ENCODE results near the gene OXTR. TPM values are rescaled to one million over a fixed set of nuclear protein-coding genes. Genes with fewer than 3 reads are reported as not detected.

OXTR gene
- total RNA-seq, 1 donor from 2014 or later, result 0.53 TPM

- FAIRE-seq, result no peak
- peak; percentile 41 for DNase-seq (ENCODE audit: low read depth)
- TF ChIP-seq CTCF (IDR thresholded peaks at IDR 0.05; ENCODE audit: insufficient read depth, low read length, severe bottlenecking), result no peak
- no peak overlapping the region for H3K4me3 ChIP-seq (ENCODE audit: low read depth, low read length)
- no peaks in the 10 kb centered on the region for H3K36me3 ChIP-seq (ENCODE audit: control insufficient read depth, insufficient read depth, low read length)
- no peaks in the 10 kb centered on the region for H3K27me3 ChIP-seq (ENCODE audit: control insufficient read depth, insufficient read depth, low read length)
Measured at GRCh38 chr3:8802256-8802655, 32.8 kb upstream of the OXTR start.

GRCh38 chr3:8800016-8800415 is 30.6 kb upstream of the OXTR start:
- TF ChIP-seq CTCF (IDR thresholded peaks at IDR 0.05; ENCODE audit: insufficient read depth, low read length, severe bottlenecking), result no peak
- no peak for FAIRE-seq
- no peak for DNase-seq (ENCODE audit: low read depth)
- no peak overlapping the region for H3K4me3 ChIP-seq (ENCODE audit: low read depth, low read length)
- no peaks in the 10 kb centered on the region for H3K27me3 ChIP-seq (ENCODE audit: control insufficient read depth, insufficient read depth, low read length)
- H3K36me3 ChIP-seq (ENCODE audit: control insufficient read depth, insufficient read depth, low read length), result no peaks in the 10 kb centered on the region

- DNase-seq (ENCODE audit: low read depth) (no peak), FAIRE-seq (no peak)
- Histone ChIP-seq H3K27me3 (ENCODE audit: control insufficient read depth, insufficient read depth, low read length) (no peaks in the 10 kb centered on the region), H3K4me3 (ENCODE audit: low read depth, low read length) (no peak overlapping the region), H3K36me3 (ENCODE audit: control insufficient read depth, insufficient read depth, low read length) (no peaks in the 10 kb centered on the region)
- TF ChIP-seq CTCF (IDR thresholded peaks at IDR 0.05; ENCODE audit: insufficient read depth, low read length, severe bottlenecking), result no peak
Measured at GRCh38 chr3:8794247-8794646, 24.8 kb upstream of the OXTR start.

- Histone ChIP-seq H3K27me3 (ENCODE audit: control insufficient read depth, insufficient read depth, low read length) (no peaks in the 10 kb centered on the region), H3K4me3 (ENCODE audit: low read depth, low read length) (no peak overlapping the region), H3K36me3 (ENCODE audit: control insufficient read depth, insufficient read depth, low read length) (no peaks in the 10 kb centered on the region)
- FAIRE-seq (peak; percentile 36), DNase-seq (ENCODE audit: low read depth) (peak; percentile 86)
- TF ChIP-seq CTCF (IDR thresholded peaks at IDR 0.05; ENCODE audit: insufficient read depth, low read length, severe bottlenecking), result no peak
Measured at GRCh38 chr3:8793242-8793641, 23.8 kb upstream of the OXTR start.

- no peak for TF ChIP-seq CTCF (IDR thresholded peaks at IDR 0.05; ENCODE audit: insufficient read depth, low read length, severe bottlenecking)
- Histone ChIP-seq H3K4me3 (ENCODE audit: low read depth, low read length) (no peak overlapping the region), H3K27me3 (ENCODE audit: control insufficient read depth, insufficient read depth, low read length) (no peaks in the 10 kb centered on the region), H3K36me3 (ENCODE audit: control insufficient read depth, insufficient read depth, low read length) (no peaks in the 10 kb centered on the region)
- FAIRE-seq (no peak), DNase-seq (ENCODE audit: low read depth) (no peak)
Measured at GRCh38 chr3:8790529-8790928, 21.1 kb upstream of the OXTR start.

- Histone ChIP-seq H3K4me3 (ENCODE audit: low read depth, low read length) (no peak overlapping the region), H3K36me3 (ENCODE audit: control insufficient read depth, insufficient read depth, low read length) (no peaks in the 10 kb centered on the region), H3K27me3 (ENCODE audit: control insufficient read depth, insufficient read depth, low read length) (no peaks in the 10 kb centered on the region)
- DNase-seq (ENCODE audit: low read depth) (no peak), FAIRE-seq (no peak)
- no peak for TF ChIP-seq CTCF (IDR thresholded peaks at IDR 0.05; ENCODE audit: insufficient read depth, low read length, severe bottlenecking)
Measured at GRCh38 chr3:8784676-8785435, 15.4 kb upstream of the OXTR start.

Data from bronchial epithelial cell (primary cell).